HCT116 (cell line): ENCODE measurements around the gene ZNF581. TPM values are rescaled to one million over a fixed set of nuclear protein-coding genes. Genes with fewer than 3 reads are reported as not detected.

Experiments
- ATAC-seq: fragments of 200-7000 bp; cut with Tn5 transposase; 2 replicates; pipeline ENCODE4 v1.9.1; 2020; ENCODE audit warnings: mild to moderate bottlenecking, moderate library complexity
- BruUV-seq: library from RNA; stranded (reverse); fragments of 400-500 nt; replicated peaks from 2 replicates; lab custom pipeline; 2021; lab: Mats Ljungman, UMichigan
- CTCF ChIA-PET: fragments of 300-600 bp; sonication (Branson Sonifier 250); formaldehyde crosslinking; loops from one replicate; lab custom pipeline; 2021; ENCODE audit warnings: antibody characterized with exemption; lab: Charles Lee
- POLR2A ChIA-PET: fragments of 300-600, 350-600 bp; sonication (Branson Sonifier 250); formaldehyde crosslinking; loops from one replicate; lab custom pipeline; 2021; ENCODE audit warnings: antibody characterized with exemption; lab: Charles Lee
- RAD21 ChIA-PET, 2 experiments: fragments of 300-600 bp; sonication (Branson Sonifier 250); formaldehyde crosslinking; loops; one replicate each; lab custom pipeline; 2023; ENCODE audit warnings: low total read pairs in 2 of 2; ENCODE audit not compliant: uncharacterized antibody in 2 of 2, unreplicated experiment in 2 of 2, low non-redundant PET in 1 of 2; lab: Charles Lee
- DNase-seq: peaks from one replicate; pipeline ENCODE4 v3.0.0-alpha.2; 2010; ENCODE audit warnings: low read depth, low spot score
- H2AFZ ChIP-seq: fragments of 200-600 bp; shearing (Covaris generic), sonication (generic); 2 replicates; pipeline ENCODE4 v1.6.1; 2017; ENCODE audit warnings: low read depth, mixed run types, mixed read lengths, antibody characterized with exemption, low read length; ENCODE audit not compliant: poor library complexity, severe bottlenecking
- H3K27ac ChIP-seq: 2 replicates; pipeline ENCODE4 v1.5.1; 2012; ENCODE audit warnings: low read depth, low read length
- H3K27me3 ChIP-seq: fragments of 200-600 bp; sonication (generic); 2 replicates; pipeline ENCODE4 v1.6.1; 2016; ENCODE audit warnings: mixed run types, low read length, mixed read lengths; ENCODE audit not compliant: insufficient read depth
- H3K36me3 ChIP-seq, 2 experiments: fragments of 200-500 bp in 1 of 2; fragments of 200-600 bp in 1 of 2; sonication (Bioruptor generic) in 1 of 2; sonication (generic) in 1 of 2; 2 replicates each; pipeline versions ENCODE4 v1.5.1 to v1.6.1; 2014 to 2016; ENCODE audit warnings: low read length in 2 of 2, inconsistent platforms in 1 of 2, mixed read lengths in 1 of 2, mixed run types in 1 of 2; ENCODE audit not compliant: insufficient read depth in 2 of 2, control insufficient read depth in 1 of 2
- H3K4me1 ChIP-seq, 2 experiments: fragments of 200-600 bp in 1 of 2; sonication (generic) in 1 of 2; 2 replicates each; pipeline versions ENCODE4 v1.5.1 to v1.6.1; 2012 to 2017; ENCODE audit warnings: low read length in 2 of 2, inconsistent platforms in 1 of 2, mild to moderate bottlenecking in 1 of 2, mixed read lengths in 1 of 2, mixed run types in 1 of 2, moderate library complexity in 1 of 2; ENCODE audit not compliant: insufficient read depth in 2 of 2, control insufficient read depth in 1 of 2
- H3K4me2 ChIP-seq: fragments of 200-600 bp; sonication (generic); 2 replicates; pipeline ENCODE4 v1.6.1; 2017; ENCODE audit warnings: mixed run types, low read length, mixed read lengths
- H3K4me3 ChIP-seq, 2 experiments: fragments of 200-600 bp in 1 of 2; sonication (generic) in 1 of 2; replicated peaks in 1 of 2; 2 replicates each; pipeline ENCODE4 v1.5.1; 2011 to 2016; ENCODE audit warnings: low read length in 2 of 2, control low read depth in 1 of 2, low read depth in 1 of 2, mild to moderate bottlenecking in 1 of 2, mixed read lengths in 1 of 2, mixed run types in 1 of 2
- H3K79me2 ChIP-seq: fragments of 200-600 bp; sonication (generic); 2 replicates; pipeline ENCODE4 v1.6.1; 2017; ENCODE audit warnings: mild to moderate bottlenecking, mixed run types, low read length, moderate library complexity, mixed read lengths; ENCODE audit not compliant: insufficient read depth
- H3K9ac ChIP-seq: fragments of 200-600 bp; sonication (generic); 2 replicates; pipeline ENCODE4 v1.6.1; 2016; ENCODE audit warnings: low read length, mixed read lengths
- H3K9me2 ChIP-seq: fragments of 200-600 bp; sonication (generic), shearing (Covaris generic); 2 replicates; pipeline ENCODE4 v1.6.1; 2017; ENCODE audit warnings: mixed run types, mild to moderate bottlenecking, moderate library complexity; ENCODE audit not compliant: insufficient read depth
- H3K9me3 ChIP-seq, 2 experiments: fragments of 200-500 bp in 1 of 2; fragments of 200-600 bp in 1 of 2; sonication (Bioruptor generic) in 1 of 2; sonication (generic) in 1 of 2; 2 replicates each; pipeline ENCODE4 v1.6.1; 2014 to 2017; ENCODE audit warnings: low read length in 2 of 2, mixed read lengths in 2 of 2, inconsistent platforms in 1 of 2, low read depth in 1 of 2, mild to moderate bottlenecking in 1 of 2, mixed run types in 1 of 2, moderate library complexity in 1 of 2; ENCODE audit not compliant: control insufficient read depth in 1 of 2, insufficient read depth in 1 of 2
- H4K20me1 ChIP-seq: fragments of 200-600 bp; sonication (generic), shearing (Covaris generic); 2 replicates; pipeline ENCODE4 v1.6.1; 2017; ENCODE audit warnings: mixed run types, mild to moderate bottlenecking, moderate library complexity; ENCODE audit not compliant: insufficient read depth
- CBX3 ChIP-seq: IDR thresholded peaks from 2 replicates; pipeline ENCODE4 v1.6.1; 2012; ENCODE audit warnings: low read depth
- CEBPB ChIP-seq: IDR thresholded peaks from 2 replicates; pipeline ENCODE4 v1.6.1; 2012; ENCODE audit warnings: low read depth
- ELF1 ChIP-seq: IDR thresholded peaks from 2 replicates; pipeline ENCODE4 v1.6.1; 2012; ENCODE audit warnings: low read depth, borderline replicate concordance
- EZH2phosphoT487 ChIP-seq: fragments of 200-600 bp; IDR thresholded peaks from 2 replicates; pipeline ENCODE4 v1.6.1; 2018; ENCODE audit warnings: antibody characterized with exemption, borderline replicate concordance
- FOSL1 ChIP-seq: IDR thresholded peaks from 2 replicates; pipeline ENCODE4 v1.6.1; 2012; ENCODE audit warnings: low read depth
- MAX ChIP-seq: IDR thresholded peaks from 2 replicates; pipeline ENCODE4 v1.6.1; 2012
- POLR2AphosphoS5 ChIP-seq: IDR thresholded peaks from 2 replicates; pipeline ENCODE4 v1.6.1; 2011; ENCODE audit warnings: mild to moderate bottlenecking, low read depth, low read length, moderate library complexity
- RAD21 ChIP-seq: IDR thresholded peaks from 2 replicates; pipeline ENCODE4 v1.6.1; 2012; ENCODE audit warnings: low read depth, mild to moderate bottlenecking
- SIN3A ChIP-seq: IDR thresholded peaks from 2 replicates; pipeline ENCODE4 v1.6.1; 2012; ENCODE audit warnings: low read depth
- SP1 ChIP-seq: IDR thresholded peaks from 2 replicates; pipeline ENCODE4 v1.6.1; 2012; ENCODE audit warnings: low read depth
- TCF7L2 ChIP-seq: IDR thresholded peaks from 2 replicates; pipeline ENCODE4 v1.7.0; 2011; ENCODE audit warnings: borderline replicate concordance, inconsistent platforms; ENCODE audit not compliant: insufficient read depth, insufficient read length; ENCODE audit errors: extremely low read depth
- YY1 ChIP-seq: IDR thresholded peaks from 2 replicates; pipeline ENCODE4 v1.6.1; 2011; ENCODE audit warnings: low read length, low read depth, moderate library complexity, mild to moderate bottlenecking; ENCODE audit not compliant: insufficient replicate concordance; ENCODE audit errors: extremely low read depth
- ZNF274 ChIP-seq: fragments of 200-500 bp; sonication (Bioruptor generic); IDR thresholded peaks from 2 replicates; pipeline ENCODE4 v1.6.1; 2014; ENCODE audit warnings: mild to moderate bottlenecking, low read depth, low read length, inconsistent platforms
- intact Hi-C: fragments of 100-400 bp; cut with micrococcal nuclease; formaldehyde crosslinking; loops from 2 replicates; pipeline ENCODE4 v1.10.0; 2022
- total RNA-seq: library from RNA; stranded (reverse); gene quantifications from one replicate; pipeline ENCODE4 v1.2.1, GENCODE V29; 2021; ENCODE audit not compliant: unreplicated experiment
- TF ChIP-seq, protein P1 (sequence below), 3 experiments: fragments of 200-600 bp in 1 of 3; sonication (generic) in 1 of 3; IDR thresholded peaks in 2 of 3; conservative IDR thresholded peaks in 1 of 3; 2 replicates each; pipeline ENCODE4 v1.5.1; 2012 to 2017; ENCODE audit warnings: low read depth in 2 of 3, low read length in 2 of 3, antibody characterized with exemption in 1 of 3, borderline replicate concordance in 1 of 3, control low read depth in 1 of 3, mild to moderate bottlenecking in 1 of 3, mixed read lengths in 1 of 3, mixed run types in 1 of 3, moderate library complexity in 1 of 3; ENCODE audit not compliant: insufficient read depth in 1 of 3
- TF ChIP-seq, protein P2 (sequence below): IDR thresholded peaks from 2 replicates; pipeline ENCODE4 v1.6.1; 2011; ENCODE audit warnings: mild to moderate bottlenecking, low read length, moderate library complexity; ENCODE audit not compliant: insufficient replicate concordance; ENCODE audit errors: extremely low read depth
- TF ChIP-seq, protein P3 (sequence below): IDR thresholded peaks from 2 replicates; pipeline ENCODE4 v1.6.1; 2012

Gene ZNF581
- total RNA-seq, 1 experiment from 2014 or later = 44.4 TPM

DNA sequence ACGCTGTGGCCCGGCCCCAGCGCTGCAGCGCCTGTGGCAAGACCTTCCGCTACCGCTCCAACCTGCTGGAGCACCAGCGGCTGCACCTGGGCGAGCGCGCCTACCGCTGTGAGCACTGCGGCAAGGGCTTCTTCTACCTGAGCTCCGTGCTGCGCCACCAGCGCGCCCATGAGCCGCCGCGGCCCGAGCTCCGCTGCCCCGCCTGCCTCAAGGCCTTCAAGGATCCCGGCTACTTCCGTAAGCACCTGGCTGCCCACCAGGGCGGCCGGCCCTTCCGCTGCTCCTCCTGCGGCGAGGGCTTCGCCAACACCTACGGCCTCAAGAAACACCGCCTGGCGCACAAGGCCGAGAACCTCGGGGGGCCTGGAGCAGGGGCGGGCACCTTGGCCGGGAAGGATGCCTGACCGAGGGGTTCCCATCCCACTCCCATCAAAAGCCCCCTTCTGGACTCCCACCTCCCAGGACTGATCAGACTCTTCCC lies 27.0 kb upstream of the ZNF581 start (continued):
- TF ChIP-seq MAX (no peak), ZNF274 (no peak)
- TF ChIP-seq, all 23 proteins: peak for 0

GRCh38 chr19:55617426-55617825 lies 26.0 kb upstream of the ZNF581 start:
- Histone ChIP-seq H3K9ac (no peak overlapping the region), H3K27me3 (no peaks in the 10 kb centered on the region), H3K36me3 (peaks cover 0 to 6% of the 10 kb centered on the region in 2 experiments; a peak in 2 of 4 replicates), H2AFZ (no peak overlapping the region), H3K4me1 (no peaks in the 10 kb centered on the region), H3K27ac (no peak overlapping the region), H4K20me1 (no peaks in the 10 kb centered on the region), H3K79me2 (no peaks in the 10 kb centered on the region), H3K9me3 (no peaks in the 10 kb centered on the region), H3K4me2 (no peak overlapping the region), H3K9me2 (no peaks in the 10 kb centered on the region), H3K4me3 (no peak overlapping the region)
- ATAC-seq (no peak), DNase-seq (no peak)
- TF ChIP-seq ZNF274 (no peak), CBX3 (no peak), CEBPB (no peak), YY1 (no peak), FOSL1 (no peak), SP1 (no peak), SIN3A (no peak), POLR2AphosphoS5 (no peak), EZH2phosphoT487 (no peak), TCF7L2 (no peak), ELF1 (no peak), RAD21 (no peak)
- TF ChIP-seq, protein P1, sequence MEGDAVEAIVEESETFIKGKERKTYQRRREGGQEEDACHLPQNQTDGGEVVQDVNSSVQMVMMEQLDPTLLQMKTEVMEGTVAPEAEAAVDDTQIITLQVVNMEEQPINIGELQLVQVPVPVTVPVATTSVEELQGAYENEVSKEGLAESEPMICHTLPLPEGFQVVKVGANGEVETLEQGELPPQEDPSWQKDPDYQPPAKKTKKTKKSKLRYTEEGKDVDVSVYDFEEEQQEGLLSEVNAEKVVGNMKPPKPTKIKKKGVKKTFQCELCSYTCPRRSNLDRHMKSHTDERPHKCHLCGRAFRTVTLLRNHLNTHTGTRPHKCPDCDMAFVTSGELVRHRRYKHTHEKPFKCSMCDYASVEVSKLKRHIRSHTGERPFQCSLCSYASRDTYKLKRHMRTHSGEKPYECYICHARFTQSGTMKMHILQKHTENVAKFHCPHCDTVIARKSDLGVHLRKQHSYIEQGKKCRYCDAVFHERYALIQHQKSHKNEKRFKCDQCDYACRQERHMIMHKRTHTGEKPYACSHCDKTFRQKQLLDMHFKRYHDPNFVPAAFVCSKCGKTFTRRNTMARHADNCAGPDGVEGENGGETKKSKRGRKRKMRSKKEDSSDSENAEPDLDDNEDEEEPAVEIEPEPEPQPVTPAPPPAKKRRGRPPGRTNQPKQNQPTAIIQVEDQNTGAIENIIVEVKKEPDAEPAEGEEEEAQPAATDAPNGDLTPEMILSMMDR (IDR thresholded peaks at IDR 0.05 in 2 of 3, conservative IDR thresholded peaks at IDR 0.05 in 1 of 3; ENCODE audit: borderline replicate concordance in 1 of 3, insufficient read depth in 1 of 3, low read depth in 2 of 3, low read length in 2 of 3) = no peak
- TF ChIP-seq, protein P2, sequence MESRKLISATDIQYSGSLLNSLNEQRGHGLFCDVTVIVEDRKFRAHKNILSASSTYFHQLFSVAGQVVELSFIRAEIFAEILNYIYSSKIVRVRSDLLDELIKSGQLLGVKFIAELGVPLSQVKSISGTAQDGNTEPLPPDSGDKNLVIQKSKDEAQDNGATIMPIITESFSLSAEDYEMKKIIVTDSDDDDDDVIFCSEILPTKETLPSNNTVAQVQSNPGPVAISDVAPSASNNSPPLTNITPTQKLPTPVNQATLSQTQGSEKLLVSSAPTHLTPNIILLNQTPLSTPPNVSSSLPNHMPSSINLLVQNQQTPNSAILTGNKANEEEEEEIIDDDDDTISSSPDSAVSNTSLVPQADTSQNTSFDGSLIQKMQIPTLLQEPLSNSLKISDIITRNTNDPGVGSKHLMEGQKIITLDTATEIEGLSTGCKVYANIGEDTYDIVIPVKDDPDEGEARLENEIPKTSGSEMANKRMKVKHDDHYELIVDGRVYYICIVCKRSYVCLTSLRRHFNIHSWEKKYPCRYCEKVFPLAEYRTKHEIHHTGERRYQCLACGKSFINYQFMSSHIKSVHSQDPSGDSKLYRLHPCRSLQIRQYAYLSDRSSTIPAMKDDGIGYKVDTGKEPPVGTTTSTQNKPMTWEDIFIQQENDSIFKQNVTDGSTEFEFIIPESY = no peak
- TF ChIP-seq, protein P3, sequence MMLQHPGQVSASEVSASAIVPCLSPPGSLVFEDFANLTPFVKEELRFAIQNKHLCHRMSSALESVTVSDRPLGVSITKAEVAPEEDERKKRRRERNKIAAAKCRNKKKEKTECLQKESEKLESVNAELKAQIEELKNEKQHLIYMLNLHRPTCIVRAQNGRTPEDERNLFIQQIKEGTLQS = no peak
- POLR2A ChIA-PET = no interaction called here
- CTCF ChIA-PET = interaction anchor here (1.6 kb wide), 1 partner anchor 11 kb away, joined by 5 read pairs; no protein-coding TSS in a partner anchor
- BruUV-seq = no TSS peak
- RAD21 ChIA-PET = no interaction called here
- intact Hi-C loops = no loop called here
